Endothelial cell (in vitro differentiated cells): ENCODE results near the gene ZNF425. TPM values are rescaled to one million over a fixed set of nuclear protein-coding genes. Genes with fewer than 3 reads are reported as not detected.

Experiments used
- DNase-seq: peaks from one replicate; pipeline ENCODE4 v3.0.0; 2021; ENCODE audit warnings: low spot score
- H3K27ac Mint-ChIP-seq: one replicate; pipeline ENCODE4 v1.8.0; 2021; ENCODE audit warnings: mixed read lengths, inconsistent platforms; ENCODE audit not compliant: unreplicated experiment
- H3K27me3 Mint-ChIP-seq: one replicate; pipeline ENCODE4 v1.8.0; 2021; ENCODE audit warnings: mild to moderate bottlenecking, moderate library complexity, mixed read lengths, inconsistent platforms; ENCODE audit not compliant: unreplicated experiment
- H3K36me3 Mint-ChIP-seq: one replicate; pipeline ENCODE4 v1.8.0; 2021; ENCODE audit warnings: mild to moderate bottlenecking, low read depth, mixed read lengths, inconsistent platforms; ENCODE audit not compliant: unreplicated experiment
- H3K4me1 Mint-ChIP-seq: one replicate; pipeline ENCODE4 v1.8.0; 2021; ENCODE audit warnings: mild to moderate bottlenecking, mixed read lengths, inconsistent platforms; ENCODE audit not compliant: unreplicated experiment
- H3K4me3 Mint-ChIP-seq: one replicate; pipeline ENCODE4 v1.8.0; 2021; ENCODE audit warnings: mild to moderate bottlenecking, mixed read lengths, inconsistent platforms; ENCODE audit not compliant: unreplicated experiment
- H3K9me3 Mint-ChIP-seq: one replicate; pipeline ENCODE4 v1.8.0; 2021; ENCODE audit warnings: mixed read lengths, inconsistent platforms; ENCODE audit not compliant: unreplicated experiment
- CTCF ChIP-seq: fragments of 200-600 bp; sonication (generic); IDR thresholded peaks from one replicate; pipeline ENCODE4 v1.5.0; 2021; ENCODE audit warnings: antibody characterized with exemption; ENCODE audit not compliant: unreplicated experiment
- total RNA-seq: library from RNA; stranded (reverse); fragmentation: NEBNext Ultra II Directional; extraction: Animal tissue kit (Norgen Biotek cat#: 25700); gene quantifications from one replicate; pipeline ENCODE4 v1.2.1, GENCODE V29; 2021; ENCODE audit not compliant: unreplicated experiment

ZNF425 gene
- total RNA-seq, 1 donor from 2014 or later: 6.2 TPM

- H3K36me3 Mint-ChIP-seq: peaks cover 4% of the 10 kb centered on the region
- TF ChIP-seq CTCF: no peak
- H3K27me3 Mint-ChIP-seq: no peaks in the 10 kb centered on the region
- H3K9me3 Mint-ChIP-seq: no peaks in the 10 kb centered on the region
- H3K4me1 Mint-ChIP-seq: no peaks in the 10 kb centered on the region
- H3K27ac Mint-ChIP-seq: no peak overlapping the region
- no peak for DNase-seq
- no peak overlapping the region for H3K4me3 Mint-ChIP-seq
These were observed 16.2 kb downstream of the ZNF425 start for GRCh38 chr7:149109969-149110368.

- TF ChIP-seq CTCF: no peak
- Mint-ChIP-seq H3K9me3 (no peaks in the 10 kb centered on the region), H3K27me3 (no peaks in the 10 kb centered on the region), H3K4me3 (no peak overlapping the region), H3K4me1 (no peaks in the 10 kb centered on the region), H3K36me3 (peaks cover 16% of the 10 kb centered on the region), H3K27ac (no peak overlapping the region)
- no peak for DNase-seq
These were observed 21.4 kb downstream of the ZNF425 start for GRCh38 chr7:149104749-149105148.

- TF ChIP-seq CTCF: no peak
- H3K27me3 Mint-ChIP-seq: no peaks in the 10 kb centered on the region
- H3K36me3 Mint-ChIP-seq: peaks cover 16% of the 10 kb centered on the region
- DNase-seq: no peak
- no peaks in the 10 kb centered on the region for H3K9me3 Mint-ChIP-seq
- no peak overlapping the region for H3K27ac Mint-ChIP-seq
- no peaks in the 10 kb centered on the region for H3K4me1 Mint-ChIP-seq
- H3K4me3 Mint-ChIP-seq: no peak overlapping the region
These were observed 21.9 kb downstream of the ZNF425 start for GRCh38 chr7:149104214-149104613.

GRCh38 chr7:149103424-149103823, 22.7 kb downstream of the ZNF425 start:
- no peaks in the 10 kb centered on the region for H3K9me3 Mint-ChIP-seq
- no peak overlapping the region for H3K4me3 Mint-ChIP-seq
- H3K36me3 Mint-ChIP-seq: peaks cover 16% of the 10 kb centered on the region
- no peak for TF ChIP-seq CTCF
- no peak overlapping the region for H3K27ac Mint-ChIP-seq
- no peak for DNase-seq
- no peaks in the 10 kb centered on the region for H3K4me1 Mint-ChIP-seq
- no peaks in the 10 kb centered on the region for H3K27me3 Mint-ChIP-seq

- Mint-ChIP-seq H3K36me3 (peaks cover 16% of the 10 kb centered on the region), H3K27ac (peak overlapping the region; percentile 10)
These were observed 23.5 kb downstream of the ZNF425 start for GRCh38 chr7:149102666-149103065.

More at GRCh38 chr7:149102666-149103065, 23.5 kb downstream of the ZNF425 start:
- no peaks in the 10 kb centered on the region for H3K9me3 Mint-ChIP-seq
- TF ChIP-seq CTCF: no peak
- H3K27me3 Mint-ChIP-seq: no peaks in the 10 kb centered on the region
- H3K4me1 Mint-ChIP-seq: no peaks in the 10 kb centered on the region
- peak overlapping the region; percentile 43 for H3K4me3 Mint-ChIP-seq
- DNase-seq: no peak
